Neural progenitor cell (in vitro differentiated cells): Measurements from ENCODE around the gene SIRT6. TPM values are rescaled to one million over a fixed set of nuclear protein-coding genes. Genes with fewer than 3 reads are reported as not detected.
"Not testable (repeated sequence)": the region's sequence is repeated elsewhere in the genome, so short reads cannot be mapped to it uniquely, and the experiment has no call there.

ENCODE experiments used
- DNase-seq: peaks from one replicate; pipeline ENCODE4 v3.0.0-alpha.2; 2016; ENCODE audit warnings: low spot score
- H2AFZ ChIP-seq: fragments of 200-600 bp; sonication (generic); replicated peaks from 2 replicates; pipeline ENCODE4 v1.6.1; 2016; ENCODE audit warnings: antibody characterized with exemption
- H3F3A ChIP-seq: fragments of 200-600 bp; sonication (generic); 2 replicates; pipeline ENCODE4 v1.6.1; 2016; ENCODE audit warnings: antibody characterized with exemption, low read depth
- H3K27ac ChIP-seq: fragments of 200-600 bp; sonication (generic); 2 replicates; pipeline ENCODE4 v1.5.1; 2016; ENCODE audit warnings: mild to moderate bottlenecking
- H3K27me3 ChIP-seq: fragments of 200-600 bp; sonication (generic); 2 replicates; pipeline ENCODE4 v1.6.1; 2016; ENCODE audit warnings: mild to moderate bottlenecking, moderate library complexity
- H3K36me3 ChIP-seq: fragments of 200-600 bp; sonication (generic); 2 replicates; pipeline ENCODE4 v1.5.1; 2016
- H3K4me1 ChIP-seq: fragments of 200-600 bp; sonication (generic); 2 replicates; pipeline ENCODE4 v1.6.1; 2016; ENCODE audit warnings: mixed run types
- H3K4me2 ChIP-seq: fragments of 200-600 bp; sonication (generic); 2 replicates; pipeline ENCODE4 v1.6.1; 2016
- H3K4me3 ChIP-seq: fragments of 200-600 bp; sonication (generic); 2 replicates; pipeline ENCODE4 v1.5.1; 2016
- H3K79me2 ChIP-seq: fragments of 200-600 bp; sonication (generic); 2 replicates; pipeline ENCODE4 v1.6.1; 2016; ENCODE audit warnings: low read depth
- H3K9ac ChIP-seq: fragments of 200-600 bp; sonication (generic); 2 replicates; pipeline ENCODE4 v1.6.1; 2016
- H3K9me3 ChIP-seq: fragments of 200-600 bp; sonication (generic); 2 replicates; pipeline ENCODE4 v1.5.1; 2016; ENCODE audit warnings: low read depth
- H4K20me1 ChIP-seq: fragments of 200-600 bp; sonication (generic); 2 replicates; pipeline ENCODE4 v1.6.1; 2016; ENCODE audit warnings: low read depth
- H3K27ac Mint-ChIP-seq: 3 replicates; pipeline ENCODE4 v1.8.0; 2021; ENCODE audit warnings: mixed read lengths
- H3K27me3 Mint-ChIP-seq: 2 replicates; pipeline ENCODE4 v1.8.0; 2022; ENCODE audit warnings: low read depth, mild to moderate bottlenecking, inconsistent platforms, moderate library complexity, mixed read lengths; ENCODE audit not compliant: insufficient read depth
- H3K36me3 Mint-ChIP-seq: 3 replicates; pipeline ENCODE4 v1.8.0; 2021; ENCODE audit warnings: mixed read lengths
- H3K4me1 Mint-ChIP-seq: 3 replicates; pipeline ENCODE4 v1.8.0; 2021; ENCODE audit warnings: mixed read lengths
- H3K4me3 Mint-ChIP-seq: 3 replicates; pipeline ENCODE4 v1.8.0; 2021; ENCODE audit warnings: mild to moderate bottlenecking, moderate library complexity, mixed read lengths
- H3K9me3 Mint-ChIP-seq: 3 replicates; pipeline ENCODE4 v1.8.0; 2020; ENCODE audit warnings: mixed read lengths
- EZH2 ChIP-seq: fragments of 200-600 bp; sonication (generic); IDR thresholded peaks from 2 replicates; pipeline ENCODE4 v1.6.1; 2017; ENCODE audit warnings: antibody characterized with exemption, mild to moderate bottlenecking, moderate library complexity
- EZH2phosphoT487 ChIP-seq: fragments of 200-600 bp; sonication (generic); IDR thresholded peaks from 2 replicates; pipeline ENCODE4 v1.6.1; 2017; ENCODE audit warnings: antibody characterized with exemption
- total RNA-seq: library from RNA; depleted of rRNA; stranded (reverse); fragments of >200 nt; gene quantifications from 2 replicates; pipeline ENCODE4 v1.2.3, GENCODE V29; 2015; ENCODE audit warnings: low replicate concordance
- TF ChIP-seq, protein P1 (sequence below): fragments of 200-600 bp; sonication (generic); IDR thresholded peaks from 2 replicates; pipeline ENCODE4 v1.5.1; 2017; ENCODE audit warnings: antibody characterized with exemption, mild to moderate bottlenecking

SIRT6 gene
- total RNA-seq, 1 donor from 2014 or later, result 20.1 TPM

GRCh38 chr19:4149518-4150288, 32.7 kb downstream of the SIRT6 start:
- Mint-ChIP-seq H3K36me3 (no peaks in the 10 kb centered on the region), H3K4me1 (no peaks in the 10 kb centered on the region), H3K4me3 (no peak overlapping the region), H3K27me3 (peaks cover 16% of the 10 kb centered on the region), H3K27ac (no peak overlapping the region), H3K9me3 (no peaks in the 10 kb centered on the region)
- no peaks in the 10 kb centered on the region for H3F3A ChIP-seq
- H3K36me3 ChIP-seq, result no peaks in the 10 kb centered on the region
- H3K4me2 ChIP-seq, result no peak overlapping the region
- no peak for DNase-seq
- H3K9ac ChIP-seq, result no peak overlapping the region
- H3K27me3 ChIP-seq, result peaks cover 19% of the 10 kb centered on the region
- TF ChIP-seq EZH2phosphoT487 (no peak), EZH2 (no peak)
- TF ChIP-seq, protein P1, sequence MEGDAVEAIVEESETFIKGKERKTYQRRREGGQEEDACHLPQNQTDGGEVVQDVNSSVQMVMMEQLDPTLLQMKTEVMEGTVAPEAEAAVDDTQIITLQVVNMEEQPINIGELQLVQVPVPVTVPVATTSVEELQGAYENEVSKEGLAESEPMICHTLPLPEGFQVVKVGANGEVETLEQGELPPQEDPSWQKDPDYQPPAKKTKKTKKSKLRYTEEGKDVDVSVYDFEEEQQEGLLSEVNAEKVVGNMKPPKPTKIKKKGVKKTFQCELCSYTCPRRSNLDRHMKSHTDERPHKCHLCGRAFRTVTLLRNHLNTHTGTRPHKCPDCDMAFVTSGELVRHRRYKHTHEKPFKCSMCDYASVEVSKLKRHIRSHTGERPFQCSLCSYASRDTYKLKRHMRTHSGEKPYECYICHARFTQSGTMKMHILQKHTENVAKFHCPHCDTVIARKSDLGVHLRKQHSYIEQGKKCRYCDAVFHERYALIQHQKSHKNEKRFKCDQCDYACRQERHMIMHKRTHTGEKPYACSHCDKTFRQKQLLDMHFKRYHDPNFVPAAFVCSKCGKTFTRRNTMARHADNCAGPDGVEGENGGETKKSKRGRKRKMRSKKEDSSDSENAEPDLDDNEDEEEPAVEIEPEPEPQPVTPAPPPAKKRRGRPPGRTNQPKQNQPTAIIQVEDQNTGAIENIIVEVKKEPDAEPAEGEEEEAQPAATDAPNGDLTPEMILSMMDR, result no peak
- no peak overlapping the region for H3K27ac ChIP-seq
- H3K4me3 ChIP-seq, result no peak overlapping the region
- no peaks in the 10 kb centered on the region for H4K20me1 ChIP-seq
- H3K9me3 ChIP-seq, result no peaks in the 10 kb centered on the region
- H3K79me2 ChIP-seq, result no peaks in the 10 kb centered on the region
- H2AFZ ChIP-seq, result no peak overlapping the region
- H3K4me1 ChIP-seq, result no peaks in the 10 kb centered on the region

DNA sequence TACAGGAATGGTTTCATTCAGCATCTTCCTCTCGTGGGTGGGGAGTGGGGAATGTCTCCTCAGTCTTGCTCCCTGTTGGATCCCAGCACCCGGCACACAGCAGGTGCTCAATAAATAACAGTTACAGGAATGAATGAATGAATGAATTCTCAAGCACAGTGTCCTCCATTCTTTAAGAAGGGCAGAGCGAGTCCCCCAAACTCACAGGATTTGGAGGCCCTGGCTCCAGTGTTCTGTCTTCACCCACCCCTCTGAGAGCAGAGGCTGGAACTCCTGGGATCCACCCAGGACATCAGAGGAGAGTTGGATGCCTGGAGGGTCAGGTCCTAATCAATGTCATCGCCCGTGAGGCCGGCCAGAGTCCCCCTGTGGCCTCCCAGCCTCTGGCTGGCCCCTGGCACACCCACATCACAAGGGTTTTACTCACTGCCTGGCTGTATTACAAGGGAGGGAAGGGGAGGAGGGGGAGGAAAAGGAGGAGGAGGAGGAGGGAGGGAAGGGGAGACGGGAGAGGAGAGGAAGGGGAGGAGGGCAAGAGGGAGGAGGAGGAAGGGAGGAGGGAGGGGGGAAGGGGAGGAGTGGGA, 37.6 kb downstream of the SIRT6 start:
- H3K4me1 Mint-ChIP-seq, result peaks cover 4% of the 10 kb centered on the region
- no peaks in the 10 kb centered on the region for H3K9me3 Mint-ChIP-seq
- DNase-seq, result no peak
- Histone ChIP-seq H4K20me1 (no peaks in the 10 kb centered on the region), H3K36me3 (no peaks in the 10 kb centered on the region), H3K27me3 (peaks cover 22% of the 10 kb centered on the region), H3K79me2 (no peaks in the 10 kb centered on the region), H3K27ac (no peak overlapping the region), H3F3A (peaks cover 5% of the 10 kb centered on the region), H3K4me1 (no peaks in the 10 kb centered on the region), H3K4me2 (no peak overlapping the region), H2AFZ (no peak overlapping the region), H3K9me3 (no peaks in the 10 kb centered on the region), H3K4me3 (no peak overlapping the region), H3K9ac (no peak overlapping the region)
- no peak for TF ChIP-seq EZH2
- TF ChIP-seq EZH2phosphoT487, result no peak
- TF ChIP-seq, protein P1, result no peak
- H3K36me3 Mint-ChIP-seq, result no peaks in the 10 kb centered on the region
- peaks cover 10% of the 10 kb centered on the region for H3K27me3 Mint-ChIP-seq
- no peak overlapping the region for H3K27ac Mint-ChIP-seq
- no peak overlapping the region for H3K4me3 Mint-ChIP-seq

DNA sequence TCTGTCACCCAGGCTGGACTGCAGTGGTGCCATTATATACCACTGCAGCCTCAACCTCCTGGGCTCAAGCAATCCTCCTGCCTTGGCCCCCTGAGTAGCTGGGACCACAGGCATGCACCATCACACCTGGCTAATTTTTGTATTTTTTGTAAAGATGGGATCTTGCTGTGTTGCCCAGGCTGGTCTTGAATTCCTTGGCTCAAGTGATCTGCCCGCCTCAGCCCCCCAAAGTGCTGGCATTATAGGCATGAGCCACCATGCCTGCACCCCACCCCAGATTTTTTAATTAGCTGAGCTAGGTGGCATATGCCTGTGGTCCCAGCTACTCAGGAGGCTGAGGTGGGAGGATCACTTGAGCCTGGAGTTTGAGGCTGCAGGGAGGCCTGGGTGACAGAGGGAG, 39.4 kb downstream of the SIRT6 start:
- not testable (repeated sequence) for H3F3A ChIP-seq, H3K9me3 Mint-ChIP-seq, DNase-seq, H3K36me3 Mint-ChIP-seq, H3K79me2 ChIP-seq, H2AFZ ChIP-seq, H3K9me3 ChIP-seq, H3K4me2 ChIP-seq, H3K9ac ChIP-seq, H3K4me1 ChIP-seq, H3K4me3 ChIP-seq, H4K20me1 ChIP-seq, H3K4me1 Mint-ChIP-seq, H3K36me3 ChIP-seq, H3K4me3 Mint-ChIP-seq, H3K27ac Mint-ChIP-seq, H3K27ac ChIP-seq
- H3K27me3 ChIP-seq, result peaks cover 22% of the 10 kb centered on the region
- H3K27me3 Mint-ChIP-seq, result peaks cover 11% of the 10 kb centered on the region

- peaks cover 4% of the 10 kb centered on the region for H3K4me1 Mint-ChIP-seq
Observed at GRCh38 chr19:4140237-4140711, 42.1 kb downstream of the SIRT6 start.

More at GRCh38 chr19:4140237-4140711, 42.1 kb downstream of the SIRT6 start:
- Mint-ChIP-seq H3K27me3 (peaks cover 10% of the 10 kb centered on the region), H3K36me3 (no peaks in the 10 kb centered on the region), H3K4me3 (no peak overlapping the region), H3K27ac (peak overlapping the region; percentile 87), H3K9me3 (no peaks in the 10 kb centered on the region)
- Histone ChIP-seq H3K27me3 (peaks cover 8% of the 10 kb centered on the region), H3K4me1 (no peaks in the 10 kb centered on the region), H2AFZ (peak overlapping the region; percentile 52), H3K4me2 (no peak overlapping the region), H4K20me1 (no peaks in the 10 kb centered on the region), H3K27ac (no peak overlapping the region), H3K79me2 (no peaks in the 10 kb centered on the region), H3K9me3 (no peaks in the 10 kb centered on the region), H3K36me3 (no peaks in the 10 kb centered on the region), H3K9ac (no peak overlapping the region), H3F3A (peaks cover 5% of the 10 kb centered on the region), H3K4me3 (no peak overlapping the region)
- DNase-seq, result peak; percentile 88
- TF ChIP-seq EZH2phosphoT487, result no peak
- TF ChIP-seq, protein P1, result peak; percentile 64
- no peak for TF ChIP-seq EZH2
